Subcutaneous adipose tissue (tissue), 4 donors: Measurements from ENCODE around the gene ZDHHC11B. TPM values are rescaled to one million over a fixed set of nuclear protein-coding genes. Genes with fewer than 3 reads are reported as not detected.
"Not testable (repeated sequence)": the region's sequence is repeated elsewhere in the genome, so short reads cannot be mapped to it uniquely, and the experiment has no call there.

ENCODE experiments used
- total RNA-seq, 4 donors: library from RNA; depleted of rRNA; stranded (reverse); fragments of >200 nt; gene quantifications; one replicate each; pipeline ENCODE4 v1.1.0, GENCODE V29; 2016
- TF ChIP-seq, protein P1 (sequence below): fragments of 450-650 bp; IDR thresholded peaks from one replicate; pipeline ENCODE4 v1.5.1; 2016; ENCODE audit warnings: low read depth, mild to moderate bottlenecking, control low read depth, antibody characterized with exemption, moderate library complexity

ZDHHC11B gene, protein sequence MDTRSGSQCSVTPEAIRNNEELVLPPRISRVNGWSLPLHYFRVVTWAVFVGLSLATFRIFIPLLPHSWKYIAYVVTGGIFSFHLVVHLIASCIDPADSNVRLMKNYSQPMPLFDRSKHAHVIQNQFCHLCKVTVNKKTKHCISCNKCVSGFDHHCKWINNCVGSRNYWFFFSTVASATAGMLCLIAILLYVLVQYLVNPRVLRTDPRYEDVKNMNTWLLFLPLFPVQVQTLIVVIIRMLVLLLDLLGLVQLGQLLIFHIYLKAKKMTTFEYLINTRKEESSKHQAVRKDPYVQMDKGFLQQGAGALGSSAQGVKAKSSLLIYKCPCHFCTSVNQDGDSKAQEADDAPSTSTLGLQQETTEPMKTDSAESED
- 1 to 10 TPM in 1 of 4 donors, under 1 TPM in 3; 0.19 to 2.3 (median 0.39) TPM for total RNA-seq

DNA sequence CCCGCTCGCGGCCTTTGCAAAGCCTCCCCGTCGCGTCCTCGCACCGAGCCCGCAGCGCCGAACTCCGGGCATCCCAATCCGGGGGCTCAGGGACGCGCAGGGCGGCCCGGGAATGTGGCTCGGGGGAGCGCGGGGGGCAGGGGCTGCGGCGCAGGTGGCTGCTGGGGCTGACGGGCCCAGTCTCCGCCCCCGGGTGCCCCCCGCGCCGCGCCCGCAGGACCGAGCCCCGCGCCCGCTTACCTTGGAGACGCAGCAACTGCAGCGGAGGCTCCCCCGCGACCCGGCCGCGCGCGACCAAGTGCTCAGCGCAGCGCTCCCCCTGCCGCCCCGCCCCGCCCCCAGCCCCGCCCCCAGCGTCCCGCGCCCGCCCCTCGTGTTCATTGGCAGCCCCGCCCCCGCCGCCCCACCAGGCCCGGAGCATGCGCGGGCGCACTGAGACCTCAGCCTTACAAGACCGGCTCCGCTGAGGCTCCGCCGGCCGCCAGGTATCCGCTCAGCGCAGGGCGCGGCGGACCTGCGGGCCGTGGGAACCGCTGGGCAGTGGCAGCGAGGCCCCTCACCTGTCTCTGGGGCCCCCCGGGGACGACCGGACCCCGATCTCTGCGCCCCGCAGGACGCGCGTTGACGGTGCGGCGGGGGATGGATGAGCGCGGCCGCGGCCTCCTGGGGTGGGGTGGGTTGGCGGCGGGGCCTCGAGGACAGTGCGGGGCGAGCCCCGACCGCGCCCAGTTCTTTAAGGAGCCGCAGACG is at the start of gene ZDHHC11B:
ZDHHC11B (minus strand) TSS at position 302 of the 750 bp plus-strand sequence. CDS start 17,810 bp downstream, outside the sequence.
- TF ChIP-seq, protein P1, sequence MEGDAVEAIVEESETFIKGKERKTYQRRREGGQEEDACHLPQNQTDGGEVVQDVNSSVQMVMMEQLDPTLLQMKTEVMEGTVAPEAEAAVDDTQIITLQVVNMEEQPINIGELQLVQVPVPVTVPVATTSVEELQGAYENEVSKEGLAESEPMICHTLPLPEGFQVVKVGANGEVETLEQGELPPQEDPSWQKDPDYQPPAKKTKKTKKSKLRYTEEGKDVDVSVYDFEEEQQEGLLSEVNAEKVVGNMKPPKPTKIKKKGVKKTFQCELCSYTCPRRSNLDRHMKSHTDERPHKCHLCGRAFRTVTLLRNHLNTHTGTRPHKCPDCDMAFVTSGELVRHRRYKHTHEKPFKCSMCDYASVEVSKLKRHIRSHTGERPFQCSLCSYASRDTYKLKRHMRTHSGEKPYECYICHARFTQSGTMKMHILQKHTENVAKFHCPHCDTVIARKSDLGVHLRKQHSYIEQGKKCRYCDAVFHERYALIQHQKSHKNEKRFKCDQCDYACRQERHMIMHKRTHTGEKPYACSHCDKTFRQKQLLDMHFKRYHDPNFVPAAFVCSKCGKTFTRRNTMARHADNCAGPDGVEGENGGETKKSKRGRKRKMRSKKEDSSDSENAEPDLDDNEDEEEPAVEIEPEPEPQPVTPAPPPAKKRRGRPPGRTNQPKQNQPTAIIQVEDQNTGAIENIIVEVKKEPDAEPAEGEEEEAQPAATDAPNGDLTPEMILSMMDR: not testable (repeated sequence)

DNA sequence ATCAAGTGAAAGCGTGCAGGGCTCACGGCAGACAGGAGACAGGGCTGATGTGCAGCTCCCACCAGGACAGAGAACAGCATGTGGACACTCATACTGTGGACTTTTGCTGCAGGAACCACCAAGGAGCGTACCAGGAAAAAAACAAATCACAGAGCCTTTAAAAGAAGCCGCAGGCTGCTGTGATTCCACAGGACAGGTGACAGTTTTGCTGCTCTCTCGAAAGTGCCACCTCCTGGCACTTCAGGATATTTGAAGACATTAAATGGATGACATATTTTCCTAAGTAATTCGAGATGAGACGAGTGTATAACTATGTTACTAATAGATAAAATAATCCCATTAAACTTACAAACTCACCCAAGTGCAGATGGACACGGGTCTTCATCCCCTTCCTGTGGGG is 37.0 kb upstream of the ZDHHC11B start:
- TF ChIP-seq, protein P1: no peak

DNA sequence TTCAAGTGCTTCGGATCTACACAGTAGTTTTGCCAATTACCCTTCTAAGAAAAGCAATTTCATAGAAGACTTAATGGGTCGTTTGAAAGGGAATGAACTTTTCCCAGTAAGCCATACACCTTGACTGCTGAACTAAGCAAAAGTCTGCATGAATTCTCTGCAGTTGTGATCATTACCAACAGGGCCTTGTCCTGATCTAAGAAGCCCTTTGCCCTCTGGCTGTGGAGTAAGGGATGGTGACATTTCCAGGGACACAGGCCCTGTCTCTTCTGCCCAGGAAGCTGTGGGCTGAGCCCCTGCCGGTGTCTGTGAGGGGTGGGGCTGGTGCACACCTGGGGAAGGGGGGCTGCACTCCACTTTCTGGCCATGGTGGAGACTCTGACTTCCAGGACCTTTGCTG is 35.7 kb upstream of the ZDHHC11B start:
- TF ChIP-seq, protein P1: no peak

DNA sequence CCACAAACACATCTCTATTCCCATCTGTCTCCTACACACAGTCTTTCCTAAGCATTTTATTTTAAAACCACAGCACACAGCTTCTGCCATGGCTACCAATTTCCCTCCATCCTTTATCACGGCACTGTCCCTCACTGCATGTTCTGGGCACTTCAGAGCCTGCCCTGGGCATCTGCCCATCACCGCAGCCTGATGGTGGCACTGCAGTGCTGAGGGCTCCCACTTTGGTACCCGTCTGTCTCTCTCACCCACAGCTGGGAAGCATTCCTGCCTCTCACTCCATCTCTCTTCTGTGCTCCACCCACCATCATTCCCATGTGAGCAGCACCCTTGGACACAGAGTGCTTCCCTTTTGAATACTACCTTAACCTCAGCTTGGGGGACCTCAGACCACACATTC is 34.5 kb upstream of the ZDHHC11B start:
- TF ChIP-seq, protein P1: no peak

DNA sequence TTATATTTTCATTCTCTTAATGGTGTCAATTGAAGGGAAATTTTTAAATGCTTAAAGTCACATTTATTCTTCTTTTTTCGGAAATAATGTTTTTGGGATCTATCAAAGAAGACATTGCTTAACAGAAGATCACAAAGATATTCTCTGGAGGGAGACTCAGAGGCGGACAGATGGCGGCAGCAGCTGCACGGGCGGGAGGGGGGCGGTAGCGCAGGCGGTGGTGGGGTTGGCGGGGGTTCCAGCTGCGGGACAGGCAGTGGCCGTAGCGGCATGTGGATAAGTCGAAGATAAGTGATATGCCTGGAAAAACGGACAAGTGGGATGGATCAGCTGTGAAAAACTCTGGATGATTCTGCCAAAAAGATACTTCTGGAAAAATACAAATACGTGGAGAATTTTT is 31.6 kb upstream of the ZDHHC11B start:
- TF ChIP-seq, protein P1: no peak

DNA sequence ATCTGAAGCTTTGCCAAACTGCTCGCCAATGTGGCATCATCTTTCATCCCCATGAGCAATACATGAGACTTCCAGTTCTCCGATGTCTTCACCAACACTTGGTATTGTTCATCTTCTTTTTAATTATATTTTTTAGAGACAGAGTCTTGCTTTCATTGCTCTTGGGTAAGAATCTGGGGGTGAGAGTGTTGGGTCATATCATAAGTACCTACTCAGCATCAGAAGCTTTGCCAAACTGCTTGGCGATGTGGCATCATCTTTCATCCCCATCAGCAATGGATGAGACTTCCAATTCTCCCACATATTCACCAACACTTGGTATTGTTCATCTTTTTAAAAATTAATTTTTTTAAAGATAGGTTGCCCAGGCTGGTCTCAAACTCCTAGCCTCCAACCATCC is 30.9 kb upstream of the ZDHHC11B start:
- TF ChIP-seq, protein P1: no peak

DNA sequence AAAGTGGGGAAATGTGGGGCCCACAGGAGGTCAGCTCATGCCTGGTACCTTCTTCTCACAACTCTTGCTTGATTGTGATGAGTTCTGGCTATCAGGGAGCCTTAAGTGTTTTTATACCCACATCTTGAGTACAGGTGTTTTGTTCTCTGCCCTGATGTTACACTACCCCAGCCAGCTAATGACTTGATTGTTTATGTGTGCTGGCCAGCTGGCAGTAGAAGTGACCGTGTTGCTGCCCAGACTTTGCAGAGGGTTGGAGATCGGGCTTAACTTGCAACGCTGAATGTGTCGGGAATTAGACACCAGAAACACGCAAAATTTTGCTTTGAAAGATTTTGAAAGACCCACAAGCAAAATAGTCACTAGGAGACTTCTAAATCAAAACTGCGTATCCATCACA is 16.9 kb upstream of the ZDHHC11B start:
- TF ChIP-seq, protein P1: no peak
